Measurements from ENCODE around the gene ANGPTL8. TPM values are rescaled to one million over a fixed set of nuclear protein-coding genes. Genes with fewer than 3 reads are reported as not detected.

The ANGPTL8 gene, protein sequence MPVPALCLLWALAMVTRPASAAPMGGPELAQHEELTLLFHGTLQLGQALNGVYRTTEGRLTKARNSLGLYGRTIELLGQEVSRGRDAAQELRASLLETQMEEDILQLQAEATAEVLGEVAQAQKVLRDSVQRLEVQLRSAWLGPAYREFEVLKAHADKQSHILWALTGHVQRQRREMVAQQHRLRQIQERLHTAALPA
- polyA plus RNA-seq (2012; ENCODE audit: low read depth, missing spikeins), result not detected

DNA sequence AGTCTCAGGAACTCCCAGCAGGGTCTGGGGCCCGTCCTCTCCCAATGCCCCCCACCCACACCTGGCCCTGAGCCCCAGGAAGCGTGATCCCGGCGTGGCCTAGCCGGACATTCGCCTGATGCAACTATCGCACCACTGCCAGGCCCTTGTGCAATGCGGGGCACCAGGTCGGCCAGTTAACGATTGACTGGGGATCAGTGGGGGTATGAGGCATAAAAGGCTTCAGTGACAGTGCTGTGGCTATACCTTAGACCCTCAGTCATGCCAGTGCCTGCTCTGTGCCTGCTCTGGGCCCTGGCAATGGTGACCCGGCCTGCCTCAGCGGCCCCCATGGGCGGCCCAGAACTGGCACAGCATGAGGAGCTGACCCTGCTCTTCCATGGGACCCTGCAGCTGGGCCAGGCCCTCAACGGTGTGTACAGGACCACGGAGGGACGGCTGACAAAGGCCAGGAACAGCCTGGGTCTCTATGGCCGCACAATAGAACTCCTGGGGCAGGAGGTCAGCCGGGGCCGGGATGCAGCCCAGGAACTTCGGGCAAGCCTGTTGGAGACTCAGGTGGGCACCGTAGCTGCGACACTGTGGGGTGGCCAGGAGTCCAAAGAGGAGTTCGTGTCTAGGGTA is at the start of gene ANGPTL8:
Gene ANGPTL8 (plus strand): TSS at position 243 of the 624 bp plus-strand sequence. CDS start 19 bp downstream, at position 262.
- no peak for TF ChIP-seq POLR2A (IDR thresholded peaks at IDR 0.05; ENCODE audit: low read depth, low read length)
- FAIRE-seq, result no peak
- no peak for DNase-seq (ENCODE audit: insufficient read length, low spot score)

DNA sequence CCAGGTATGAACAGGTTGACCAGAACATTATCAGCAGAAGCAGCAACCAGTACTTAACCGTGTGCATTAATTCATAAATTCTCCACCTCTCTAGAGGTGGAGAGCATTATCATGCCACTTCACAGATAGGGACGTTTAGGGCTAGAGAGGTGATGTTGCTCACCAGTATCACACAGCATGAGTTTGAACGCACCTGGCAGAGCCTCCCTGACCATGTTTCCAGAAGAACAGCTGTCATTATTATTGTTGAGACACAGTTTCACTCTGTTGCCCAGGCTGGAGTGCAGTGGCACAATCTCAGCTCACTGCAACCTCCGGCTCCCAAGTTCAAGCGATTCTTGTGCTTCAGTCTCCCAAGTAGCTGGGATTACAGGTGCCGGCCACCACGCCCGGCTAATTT is 48.9 kb upstream of the ANGPTL8 start:
- FAIRE-seq (peak; percentile 20), DNase-seq (ENCODE audit: insufficient read length, low spot score) (no peak)

GRCh38 chr19:11191273-11191755 is 48.1 kb upstream of the ANGPTL8 start:
- no peak for TF ChIP-seq TAF1 (IDR thresholded peaks at IDR 0.05; ENCODE audit: low read depth, low read length)
- no peak for TF ChIP-seq POLR2AphosphoS5 (IDR thresholded peaks at IDR 0.05; ENCODE audit: low read depth, low read length)
- TF ChIP-seq SPI1 (IDR thresholded peaks at IDR 0.05; ENCODE audit: low read depth, low read length), result no peak
- TF ChIP-seq POLR2A (IDR thresholded peaks at IDR 0.05; ENCODE audit: low read depth, low read length), result no peak
- no peak for TF ChIP-seq POU2F2 (IDR thresholded peaks at IDR 0.05; ENCODE audit: low read depth, low read length)
- TF ChIP-seq PAX5 (IDR thresholded peaks at IDR 0.05; ENCODE audit: insufficient read depth, low read length, severe bottlenecking), result no peak
- no peak for DNase-seq (ENCODE audit: insufficient read length, low spot score)
- no peak for FAIRE-seq

More for the DNA sequence above, 48.9 kb upstream of the ANGPTL8 start:
- TF ChIP-seq TAF1 (IDR thresholded peaks at IDR 0.05; ENCODE audit: low read depth, low read length), result no peak
- TF ChIP-seq SPI1 (IDR thresholded peaks at IDR 0.05; ENCODE audit: low read depth, low read length), result no peak
- TF ChIP-seq POLR2A (IDR thresholded peaks at IDR 0.05; ENCODE audit: low read depth, low read length), result no peak
- no peak for TF ChIP-seq POU2F2 (IDR thresholded peaks at IDR 0.05; ENCODE audit: low read depth, low read length)
- TF ChIP-seq PAX5 (IDR thresholded peaks at IDR 0.05; ENCODE audit: insufficient read depth, low read length, severe bottlenecking), result no peak
- TF ChIP-seq POLR2AphosphoS5 (IDR thresholded peaks at IDR 0.05; ENCODE audit: low read depth, low read length), result no peak

GRCh38 chr19:11191934-11192333 is 47.5 kb upstream of the ANGPTL8 start:
- FAIRE-seq, result peak; percentile 47
- TF ChIP-seq SPI1 (IDR thresholded peaks at IDR 0.05; ENCODE audit: low read depth, low read length) (no peak), TAF1 (IDR thresholded peaks at IDR 0.05; ENCODE audit: low read depth, low read length) (no peak), PAX5 (IDR thresholded peaks at IDR 0.05; ENCODE audit: insufficient read depth, low read length, severe bottlenecking) (peak; percentile 64)
- no peak for DNase-seq (ENCODE audit: insufficient read length, low spot score)

GRCh38 chr19:11192957-11193939 is 46.2 kb upstream of the ANGPTL8 start:
- DNase-seq (ENCODE audit: insufficient read length, low spot score) (no peak), FAIRE-seq (no peak)
- no peak for TF ChIP-seq POLR2A (IDR thresholded peaks at IDR 0.05; ENCODE audit: low read depth, low read length)
- no peak for TF ChIP-seq PAX5 (IDR thresholded peaks at IDR 0.05; ENCODE audit: insufficient read depth, low read length, severe bottlenecking)
- no peak for TF ChIP-seq SPI1 (IDR thresholded peaks at IDR 0.05; ENCODE audit: low read depth, low read length)
- TF ChIP-seq POLR2AphosphoS5 (IDR thresholded peaks at IDR 0.05; ENCODE audit: low read depth, low read length), result no peak
- no peak for TF ChIP-seq TAF1 (IDR thresholded peaks at IDR 0.05; ENCODE audit: low read depth, low read length)
- no peak for TF ChIP-seq POU2F2 (IDR thresholded peaks at IDR 0.05; ENCODE audit: low read depth, low read length)

DNA sequence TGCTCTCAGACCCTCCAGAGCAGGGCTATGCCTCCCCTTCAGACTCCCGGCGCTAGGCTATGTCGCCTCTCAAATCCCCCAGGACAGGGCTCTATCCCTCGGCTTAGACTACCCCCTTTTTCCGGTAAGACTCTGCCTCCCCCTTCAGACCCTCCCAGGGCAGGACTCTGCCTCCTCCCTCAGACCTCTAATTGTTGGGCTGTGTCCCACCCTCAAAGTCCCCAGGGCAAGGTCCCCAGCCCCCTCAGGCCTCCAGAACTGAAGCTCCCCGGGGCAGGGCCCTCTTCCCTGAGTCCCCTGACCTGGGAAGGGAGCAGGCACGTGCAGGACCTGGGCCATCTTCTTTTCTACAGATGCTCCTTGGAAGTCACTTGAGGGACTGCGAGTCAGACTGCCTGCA is 45.2 kb upstream of the ANGPTL8 start:
- FAIRE-seq (no peak), DNase-seq (ENCODE audit: insufficient read length, low spot score) (no peak)
- TF ChIP-seq PAX5 (IDR thresholded peaks at IDR 0.05; ENCODE audit: insufficient read depth, low read length, severe bottlenecking) (no peak), SPI1 (IDR thresholded peaks at IDR 0.05; ENCODE audit: low read depth, low read length) (no peak), POU2F2 (IDR thresholded peaks at IDR 0.05; ENCODE audit: low read depth, low read length) (no peak), POLR2A (IDR thresholded peaks at IDR 0.05; ENCODE audit: low read depth, low read length) (no peak), TAF1 (IDR thresholded peaks at IDR 0.05; ENCODE audit: low read depth, low read length) (no peak), POLR2AphosphoS5 (IDR thresholded peaks at IDR 0.05; ENCODE audit: low read depth, low read length) (no peak)

DNA sequence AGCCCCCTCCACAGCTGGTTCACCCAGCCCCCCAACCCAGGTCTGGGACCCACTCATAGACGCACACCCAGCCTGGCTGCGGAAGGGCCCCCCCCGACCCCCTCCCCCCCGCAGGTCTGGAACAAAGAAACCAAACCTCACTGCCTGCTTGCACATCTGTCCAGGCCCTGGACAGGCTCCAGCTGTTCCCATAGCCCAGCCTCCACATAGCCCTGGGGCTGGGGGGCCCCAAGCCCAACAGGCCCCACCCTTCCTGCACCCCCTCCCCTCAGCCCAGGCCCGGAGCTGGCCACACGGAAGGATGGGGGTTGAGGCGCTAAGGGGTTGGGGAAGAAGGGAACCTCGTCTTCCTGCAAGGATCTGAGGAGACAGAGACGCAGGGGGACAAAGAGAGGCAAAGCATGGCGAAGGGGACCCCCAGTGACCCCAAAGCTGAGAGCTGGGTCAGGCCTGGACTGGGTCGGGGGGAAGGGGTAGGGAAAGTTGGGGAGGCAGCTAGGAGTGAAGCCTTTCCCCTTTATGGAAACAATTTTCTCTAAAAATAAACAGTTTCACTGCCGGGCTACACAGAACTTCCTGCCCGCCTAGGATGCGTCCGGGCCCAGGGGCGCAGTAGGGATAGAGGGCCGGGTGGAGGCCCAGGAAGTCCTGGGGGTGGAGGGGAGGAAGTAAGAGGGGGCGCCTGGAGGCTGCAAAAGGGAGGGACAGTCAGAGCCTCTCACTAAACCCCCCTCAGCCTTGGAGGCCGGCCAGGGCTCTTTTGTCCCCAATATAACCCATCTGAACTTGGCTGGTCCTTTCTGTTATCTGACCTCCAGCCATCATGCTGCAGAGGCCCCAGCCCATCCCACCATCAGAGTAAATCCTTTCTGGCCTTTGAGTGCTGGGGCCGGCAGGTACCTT is 44.5 kb upstream of the ANGPTL8 start:
- FAIRE-seq, result peak; percentile 13
- DNase-seq (ENCODE audit: insufficient read length, low spot score), result no peak
- TF ChIP-seq SPI1 (IDR thresholded peaks at IDR 0.05; ENCODE audit: low read depth, low read length) (no peak), PAX5 (IDR thresholded peaks at IDR 0.05; ENCODE audit: insufficient read depth, low read length, severe bottlenecking) (no peak), POLR2A (IDR thresholded peaks at IDR 0.05; ENCODE audit: low read depth, low read length) (no peak), POU2F2 (IDR thresholded peaks at IDR 0.05; ENCODE audit: low read depth, low read length) (no peak), TAF1 (IDR thresholded peaks at IDR 0.05; ENCODE audit: low read depth, low read length) (no peak), POLR2AphosphoS5 (IDR thresholded peaks at IDR 0.05; ENCODE audit: low read depth, low read length) (no peak)

- DNase-seq (ENCODE audit: insufficient read length, low spot score) (no peak), FAIRE-seq (no peak)
- TF ChIP-seq POLR2AphosphoS5 (IDR thresholded peaks at IDR 0.05; ENCODE audit: low read depth, low read length) (no peak), POLR2A (IDR thresholded peaks at IDR 0.05; ENCODE audit: low read depth, low read length) (no peak), PAX5 (IDR thresholded peaks at IDR 0.05; ENCODE audit: insufficient read depth, low read length, severe bottlenecking) (no peak), POU2F2 (IDR thresholded peaks at IDR 0.05; ENCODE audit: low read depth, low read length) (no peak), SPI1 (IDR thresholded peaks at IDR 0.05; ENCODE audit: low read depth, low read length) (no peak), TAF1 (IDR thresholded peaks at IDR 0.05; ENCODE audit: low read depth, low read length) (no peak)
These were observed 43.7 kb upstream of the ANGPTL8 start for GRCh38 chr19:11195681-11196080.

All from GM12891 (cell line).